Amniotic stem cell (primary cell): ENCODE data around the gene MYCBP.
"Not testable (repeated sequence)": the region's sequence is repeated elsewhere in the genome, so short reads cannot be mapped to it uniquely, and the experiment has no call there.

Experiments used
- DNase-seq: peaks from one replicate; lab custom pipeline; 2025; lab: John Stamatoyannopoulos, UW

Gene MYCBP

GRCh38 chr1:38867208-38867607 is 5.9 kb downstream of the MYCBP start:
- no peak for DNase-seq

GRCh38 chr1:38865112-38865715 is 7.9 kb downstream of the MYCBP start:
- DNase-seq, result no peak

GRCh38 chr1:38860454-38860795 is 12.7 kb downstream of the MYCBP start:
- no peak for DNase-seq

- DNase-seq, result peak; percentile 98
Measured at GRCh38 chr1:38859561-38860453, 13.3 kb downstream of the MYCBP start, which contains the start of gene RRAGC. RRAGC (minus strand) TSS chr1:38859772; CDS start chr1:38859646, 126 bp downstream.

DNA sequence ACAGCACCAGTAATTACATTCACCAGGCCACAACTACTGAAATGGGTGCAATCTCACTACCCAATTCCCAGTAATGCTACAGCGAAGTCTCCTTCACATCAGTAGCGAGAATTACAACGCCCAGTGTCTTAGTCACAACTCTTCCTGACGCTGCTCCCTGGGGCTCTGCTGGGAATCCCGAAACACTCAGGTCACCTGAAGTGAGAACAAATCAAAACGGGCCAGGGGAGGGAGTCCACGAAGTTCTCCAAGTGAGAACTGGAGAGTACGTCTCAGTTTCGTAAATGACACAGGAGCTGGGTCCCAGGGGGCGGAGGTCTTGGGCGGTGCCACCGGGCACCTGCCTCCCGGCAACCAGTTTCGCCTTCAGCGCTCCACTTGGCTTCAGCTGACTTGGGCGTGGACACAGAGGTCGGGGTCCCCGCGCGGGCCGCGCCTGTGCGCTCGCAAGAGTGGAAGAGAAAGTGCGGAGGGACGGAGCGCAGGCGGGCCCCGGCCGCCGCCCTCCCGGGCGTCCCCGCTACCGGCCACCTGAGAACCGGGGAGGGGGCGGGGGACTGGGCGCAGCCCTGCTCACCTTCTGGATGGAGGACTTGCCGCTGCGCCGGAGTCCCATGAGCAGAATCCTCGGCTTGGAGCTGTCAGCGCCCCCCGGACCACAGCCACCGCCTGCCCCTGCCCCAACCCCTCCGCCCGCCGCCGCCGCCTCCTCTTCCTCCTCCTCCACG is 14.2 kb downstream of the MYCBP start:
- DNase-seq, result no peak

GRCh38 chr1:38852780-38853179 is 20.4 kb downstream of the MYCBP start:
- DNase-seq, result no peak

DNA sequence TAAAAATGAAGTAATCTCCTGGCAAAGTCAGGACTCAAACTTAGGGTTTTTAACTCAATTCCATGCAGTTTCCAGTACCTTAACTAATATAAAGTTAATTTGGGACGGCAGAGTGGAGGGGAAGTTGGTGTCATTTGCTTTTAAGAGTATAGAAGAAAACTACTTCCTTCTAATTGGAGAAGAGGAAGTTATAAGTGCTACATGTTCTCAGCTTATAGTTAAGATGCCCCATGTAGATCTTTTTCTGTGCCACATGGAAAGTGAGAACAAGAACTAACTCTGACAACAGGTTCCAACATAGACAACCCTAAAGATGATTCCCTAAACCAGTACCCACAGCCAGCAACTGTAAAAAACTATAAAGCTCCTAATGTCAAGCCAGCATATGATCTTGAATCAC is 25.1 kb downstream of the MYCBP start:
- DNase-seq, result no peak

DNA sequence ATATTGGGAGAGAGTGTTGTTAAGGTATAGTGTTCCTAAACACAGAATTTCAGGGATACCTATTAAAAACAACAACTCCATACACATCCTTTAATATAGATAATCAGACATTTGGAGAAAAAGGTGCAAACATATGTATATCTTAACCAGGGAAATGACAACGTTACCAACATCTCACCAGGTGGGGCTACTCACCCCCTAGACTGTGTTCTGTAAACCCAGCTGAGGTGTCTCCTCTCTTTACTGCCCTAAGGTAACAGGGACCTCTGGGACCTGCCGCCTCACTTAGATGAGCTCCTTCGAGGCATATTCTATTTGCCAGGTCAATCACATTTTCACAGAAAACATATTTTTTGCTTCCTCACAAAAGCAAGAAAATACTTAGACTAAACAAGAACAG is 26.9 kb downstream of the MYCBP start:
- DNase-seq, result no peak

DNA sequence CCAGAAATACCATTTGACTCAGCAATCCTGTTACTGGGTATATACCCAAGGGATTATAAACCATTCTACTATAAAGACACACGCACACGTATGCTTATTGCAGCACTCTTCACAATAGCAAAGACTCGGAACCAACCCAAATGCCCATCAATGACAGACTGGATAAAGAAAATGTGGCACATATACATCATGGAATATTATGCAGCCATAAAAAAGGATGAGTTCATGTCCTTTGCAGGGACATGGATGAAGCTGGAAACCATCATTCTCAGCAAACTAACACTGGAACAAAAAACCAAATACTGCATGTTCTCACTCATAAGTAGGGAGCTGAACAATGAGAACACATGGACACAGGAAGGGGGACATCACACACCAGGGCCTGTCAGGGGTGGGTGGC is 28.1 kb downstream of the MYCBP start:
- not testable (repeated sequence) for DNase-seq

- DNase-seq, result no peak
Measured at GRCh38 chr1:38840281-38840680, 32.9 kb downstream of the MYCBP start.

DNA sequence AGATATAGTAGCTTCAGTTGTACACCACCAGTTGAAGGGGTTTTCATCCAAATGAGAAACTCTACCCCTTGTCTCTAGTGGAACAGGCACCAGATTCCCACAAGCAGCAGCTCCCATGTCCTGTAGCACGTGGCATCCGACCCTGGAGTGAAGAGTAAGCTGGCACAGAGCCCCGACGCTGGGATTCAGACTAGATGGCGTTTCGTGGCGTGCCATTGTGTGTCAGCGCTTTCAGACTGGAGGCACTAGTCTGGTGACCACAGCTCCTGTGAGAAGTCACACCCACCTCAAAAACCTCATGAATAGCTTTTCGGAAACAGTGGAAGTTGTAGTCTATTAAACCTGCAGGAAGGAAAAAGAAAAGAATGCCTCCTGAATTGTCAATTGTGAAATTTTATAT is 33.8 kb downstream of the MYCBP start:
- no peak for DNase-seq

DNA sequence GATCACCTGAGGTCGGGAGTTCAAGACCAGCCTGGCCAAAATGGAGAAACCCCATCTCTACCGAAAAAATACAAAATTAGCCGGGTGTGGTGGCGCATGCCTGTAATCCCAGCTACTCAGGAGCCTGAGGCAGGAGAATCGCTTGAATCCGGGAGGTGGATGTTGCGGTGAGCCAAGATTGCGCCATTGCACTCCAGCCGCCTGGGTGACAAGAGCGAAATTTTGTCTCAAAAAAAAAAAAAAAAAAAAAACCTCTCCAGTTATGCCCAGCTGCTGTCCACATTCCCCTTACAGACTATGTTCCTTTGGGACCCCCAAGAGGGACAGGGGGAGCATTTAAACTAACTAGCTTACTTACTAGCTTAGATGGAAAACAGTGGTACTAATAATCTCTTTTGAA is 36.8 kb downstream of the MYCBP start:
- DNase-seq, result not testable (repeated sequence)

GRCh38 chr1:38834937-38835827 is 38.0 kb downstream of the MYCBP start:
- peak; percentile 73 for DNase-seq

DNA sequence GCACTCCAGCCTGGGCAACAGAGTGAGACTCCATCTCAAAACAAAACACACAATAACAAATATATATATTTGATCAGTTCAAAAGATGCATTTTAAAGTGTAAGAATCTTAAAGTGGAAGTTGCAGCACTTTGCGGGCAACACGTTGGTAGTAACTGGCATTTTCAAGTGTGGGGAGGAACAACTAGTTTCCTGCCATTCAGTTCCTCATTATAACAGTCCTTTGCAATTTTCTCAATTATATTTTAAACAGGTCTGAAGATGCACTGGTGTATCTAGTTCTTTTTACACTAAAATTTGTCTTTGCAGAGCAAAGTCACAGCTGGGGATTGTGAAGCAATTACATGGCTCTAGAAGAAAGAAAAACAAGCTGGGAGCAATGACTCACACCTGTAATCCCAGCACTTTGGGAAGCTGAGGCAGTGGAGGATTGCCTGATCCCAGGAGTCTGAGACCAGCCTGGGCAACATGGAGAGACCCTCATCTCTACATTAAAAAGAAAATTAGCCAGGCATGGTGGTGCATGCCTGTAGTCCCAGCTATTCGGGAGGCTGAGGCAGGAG is 38.8 kb downstream of the MYCBP start:
- no peak for DNase-seq

GRCh38 chr1:38833146-38833545 is 40.0 kb downstream of the MYCBP start:
- no peak for DNase-seq

DNA sequence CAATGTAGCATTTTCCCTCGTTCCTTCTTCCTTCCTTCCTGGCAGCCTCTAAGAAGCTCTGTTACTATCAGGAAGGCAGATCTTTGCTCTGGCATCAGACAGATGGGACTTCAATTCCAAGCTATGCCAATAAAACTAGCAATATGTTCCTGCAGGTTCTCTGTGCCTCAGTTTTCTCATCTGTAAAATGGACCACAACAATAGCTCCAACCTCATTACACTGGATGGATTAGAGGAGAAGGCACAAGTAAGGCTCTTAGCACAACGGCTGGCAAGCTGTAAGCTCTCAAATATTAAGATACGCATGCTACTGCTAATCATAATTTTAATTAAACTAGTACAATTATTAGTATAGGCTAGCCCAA is 40.8 kb downstream of the MYCBP start:
- no peak for DNase-seq

DNA sequence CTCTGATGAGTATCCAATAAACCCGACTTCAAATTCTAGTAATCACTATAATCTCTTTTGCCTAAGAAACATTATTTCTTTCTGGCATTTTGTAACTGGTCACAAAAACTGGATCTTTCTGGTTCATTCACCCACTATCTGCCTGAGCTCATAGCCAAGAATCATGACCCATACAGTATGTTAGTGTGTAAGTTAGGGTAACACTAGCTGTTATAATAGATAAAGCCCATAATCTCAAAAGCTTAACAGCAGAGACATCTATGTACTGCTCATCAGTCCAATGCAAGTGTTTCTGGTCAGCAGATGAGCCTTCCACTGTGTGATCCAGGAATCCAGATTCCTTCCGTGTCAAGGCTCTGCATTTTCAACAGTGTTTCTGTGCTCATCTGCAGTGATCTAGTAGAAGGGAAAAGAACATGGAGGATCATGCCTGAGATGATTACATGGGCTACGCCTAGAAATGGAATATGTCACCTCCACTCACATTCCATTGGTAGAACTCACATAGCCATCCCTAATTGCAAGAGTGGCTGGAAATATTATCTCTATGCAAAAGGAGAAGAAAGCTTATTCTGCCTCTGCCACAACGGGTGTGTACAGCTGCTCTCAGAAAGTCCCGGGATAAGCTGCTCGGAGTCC is 41.3 kb downstream of the MYCBP start:
- no peak for DNase-seq

- DNase-seq, result no peak
Measured at GRCh38 chr1:38829368-38829767, 43.8 kb downstream of the MYCBP start.

DNA sequence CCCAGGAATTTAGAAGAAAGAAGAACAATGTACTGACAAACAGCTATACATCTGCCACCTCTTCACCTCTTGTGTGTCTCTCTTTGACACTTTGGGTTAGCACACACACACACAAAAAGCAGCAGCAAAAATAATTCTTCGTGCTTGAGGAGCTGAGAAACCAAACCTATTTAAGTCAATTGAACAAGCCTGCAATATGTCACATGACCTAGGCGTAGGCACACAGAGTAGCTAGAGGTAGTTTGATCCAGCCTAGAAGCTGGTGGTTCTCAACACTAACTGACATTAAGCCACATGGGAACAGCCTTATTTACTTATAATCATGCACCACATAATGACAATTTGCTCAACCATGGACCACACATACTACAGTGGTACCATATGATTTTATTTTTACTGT is 45.8 kb downstream of the MYCBP start:
- DNase-seq, result no peak

GRCh38 chr1:38826886-38827285 is 46.3 kb downstream of the MYCBP start:
- no peak for DNase-seq

GRCh38 chr1:38826262-38826661 is 46.9 kb downstream of the MYCBP start:
- DNase-seq, result no peak
